NK-92 treated with Interleukin-12 subunit alpha and Interleukin-12 subunit beta, amount 100 ng/mL, for 24 hours (cell line): ENCODE measurements around the gene NOCT.
"Not testable (repeated sequence)": the region's sequence is repeated elsewhere in the genome, so short reads cannot be mapped to it uniquely, and the experiment has no call there.

Experiments
- DNase-seq: peaks from one replicate; lab custom pipeline; 2025; lab: John Stamatoyannopoulos, UW

Gene NOCT, protein sequence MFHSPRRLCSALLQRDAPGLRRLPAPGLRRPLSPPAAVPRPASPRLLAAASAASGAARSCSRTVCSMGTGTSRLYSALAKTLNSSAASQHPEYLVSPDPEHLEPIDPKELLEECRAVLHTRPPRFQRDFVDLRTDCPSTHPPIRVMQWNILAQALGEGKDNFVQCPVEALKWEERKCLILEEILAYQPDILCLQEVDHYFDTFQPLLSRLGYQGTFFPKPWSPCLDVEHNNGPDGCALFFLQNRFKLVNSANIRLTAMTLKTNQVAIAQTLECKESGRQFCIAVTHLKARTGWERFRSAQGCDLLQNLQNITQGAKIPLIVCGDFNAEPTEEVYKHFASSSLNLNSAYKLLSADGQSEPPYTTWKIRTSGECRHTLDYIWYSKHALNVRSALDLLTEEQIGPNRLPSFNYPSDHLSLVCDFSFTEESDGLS

GRCh38 chr4:139015269-139015947, at the start of gene NOCT:
TSS of gene NOCT (plus strand) at chr4:139015781. CDS start at chr4:139015982, 201 bp downstream.
- DNase-seq: peak; percentile 90

DNA sequence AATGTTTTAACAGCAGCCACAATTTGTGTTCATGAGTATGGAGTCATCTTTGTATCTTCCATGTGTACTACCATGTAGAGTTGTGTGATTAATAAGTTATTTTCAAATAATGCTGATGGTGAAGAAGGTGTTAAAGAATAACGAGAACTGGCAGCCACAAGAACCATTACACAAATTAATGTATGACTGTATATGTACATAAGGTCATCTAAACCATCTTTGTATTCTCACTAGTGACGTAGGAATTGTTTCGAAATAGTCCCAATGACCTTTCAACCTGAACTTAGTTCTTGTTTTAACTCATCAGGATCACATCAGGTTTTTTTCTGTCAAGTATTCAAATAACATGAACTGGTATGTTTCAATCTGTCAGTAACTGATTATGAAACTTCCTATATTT, 48.3 kb upstream of the NOCT start:
- no peak for DNase-seq

DNA sequence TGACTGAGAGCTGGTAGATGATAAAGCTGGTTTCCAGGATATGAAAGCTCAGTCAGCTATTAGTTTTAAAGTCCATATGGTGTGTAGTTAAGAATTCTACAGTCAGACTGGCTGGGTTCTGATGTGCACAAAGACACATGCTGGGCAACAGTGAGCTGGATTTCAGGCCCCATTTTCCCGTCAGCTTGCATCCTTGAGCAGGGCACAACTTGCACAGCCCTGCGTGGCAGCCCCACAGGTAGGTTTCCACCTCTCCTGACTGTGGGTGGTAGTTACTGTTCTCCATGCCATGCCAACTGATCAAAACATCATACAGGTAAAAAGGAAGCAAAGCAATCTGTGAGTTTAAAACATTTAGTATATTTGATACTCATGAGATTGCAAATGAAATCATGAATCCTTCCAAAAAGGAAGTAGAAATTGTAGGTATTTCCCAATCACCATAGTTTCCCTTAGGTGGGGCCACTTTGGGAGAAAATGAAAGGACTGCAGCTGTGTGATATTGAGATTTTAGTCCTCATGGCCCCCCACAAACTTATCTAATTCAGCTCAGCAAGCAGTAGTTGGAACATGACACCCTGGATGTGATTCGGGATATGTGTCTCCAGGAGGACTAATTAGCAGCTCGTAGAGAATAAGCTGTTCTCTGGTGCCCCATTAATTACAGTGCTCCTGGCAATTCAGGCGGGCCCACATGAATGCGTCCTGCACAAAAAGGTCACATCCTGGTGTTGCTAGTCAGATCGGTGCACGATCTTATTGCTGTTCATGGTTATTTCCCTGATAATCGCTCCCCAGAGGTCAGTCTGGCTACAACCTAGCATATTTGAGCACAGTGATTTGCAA, 42.4 kb upstream of the NOCT start:
- no peak for DNase-seq

DNA sequence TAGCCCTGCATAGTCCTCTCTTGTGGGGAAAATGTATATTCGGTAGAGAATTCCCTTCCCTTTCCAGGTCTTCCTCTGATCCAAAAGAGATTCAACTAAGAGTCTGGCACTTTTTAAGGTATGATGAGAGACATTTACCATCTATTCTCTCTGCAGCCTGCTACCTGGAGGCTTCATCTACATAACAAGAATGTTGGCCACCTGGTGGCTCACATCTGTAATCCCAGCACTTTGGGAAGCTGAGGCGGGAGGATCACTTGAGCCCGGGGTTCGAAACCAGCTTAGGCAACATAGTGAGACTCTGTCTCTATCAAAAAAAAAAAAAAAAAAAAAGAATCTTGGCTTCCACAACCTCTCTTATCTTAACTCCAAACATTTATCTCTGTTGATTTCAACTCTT, 40.4 kb upstream of the NOCT start:
- no peak for DNase-seq

DNA sequence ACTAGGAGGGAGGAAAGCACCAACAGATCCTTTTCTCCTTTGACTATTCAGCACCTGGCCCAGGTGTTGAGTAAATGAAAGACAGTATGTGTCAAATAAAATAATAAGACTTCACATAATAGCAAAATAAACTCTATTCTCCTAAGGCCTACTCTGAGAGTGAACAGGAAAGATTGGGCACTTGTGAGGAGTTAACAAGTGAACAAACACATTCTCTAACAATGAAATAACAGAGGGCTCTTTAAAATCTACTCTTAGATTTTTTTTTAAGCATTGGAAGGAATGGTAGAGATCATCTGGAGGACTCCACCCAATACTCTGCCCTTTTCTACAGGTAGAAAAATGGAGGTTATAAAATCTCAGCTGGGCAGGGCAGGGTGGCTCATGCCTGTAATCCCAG, 39.1 kb upstream of the NOCT start:
- no peak for DNase-seq

- DNase-seq: no peak
Observed at GRCh38 chr4:138977524-138977923, 38.1 kb upstream of the NOCT start.

GRCh38 chr4:138978028-138978585, 37.5 kb upstream of the NOCT start:
- no peak for DNase-seq

- DNase-seq: no peak
Observed at GRCh38 chr4:138978600-138978999, 37.0 kb upstream of the NOCT start.

- DNase-seq: no peak
Observed at GRCh38 chr4:138979742-138980141, 35.8 kb upstream of the NOCT start.

GRCh38 chr4:138981930-138982390, 33.6 kb upstream of the NOCT start:
- DNase-seq: no peak

DNA sequence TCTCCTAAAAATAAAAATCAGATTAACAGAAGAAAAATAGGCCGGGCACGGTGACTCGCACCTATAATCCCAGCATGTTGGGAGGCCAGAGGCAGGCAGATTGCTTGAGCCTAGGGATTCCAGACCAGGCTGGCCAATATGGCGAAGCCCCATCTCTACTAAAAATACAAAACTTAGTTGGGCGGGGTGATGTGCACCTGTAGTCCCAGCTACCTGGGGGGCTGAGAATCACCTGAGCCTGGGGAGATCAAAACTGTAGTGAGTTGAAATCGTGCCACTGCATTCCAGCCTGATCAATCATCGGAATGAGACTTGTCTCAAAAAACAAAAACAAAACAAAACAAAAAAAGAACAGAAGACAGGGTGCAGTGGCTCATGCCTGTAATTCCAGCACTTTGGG, 32.8 kb upstream of the NOCT start:
- no peak for DNase-seq

DNA sequence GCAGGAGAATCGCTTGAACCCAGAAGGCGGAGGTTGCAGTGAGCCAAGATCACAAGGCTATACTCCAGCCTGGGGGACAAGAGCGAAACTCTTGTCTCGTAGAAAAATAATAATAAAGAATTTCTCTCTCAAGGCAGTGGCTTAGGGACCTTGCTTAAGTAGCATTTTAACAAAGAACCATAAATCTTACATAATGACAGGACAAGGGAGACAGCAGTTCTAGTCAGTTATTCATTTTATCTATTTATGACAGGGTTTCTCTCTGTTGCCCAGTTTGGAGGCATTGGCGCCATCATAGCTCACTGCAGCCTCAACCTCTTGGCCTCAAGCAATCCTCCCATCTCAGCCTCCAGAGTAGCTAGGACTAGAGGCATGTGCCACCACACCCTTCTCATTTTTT, 31.9 kb upstream of the NOCT start:
- DNase-seq: no peak

GRCh38 chr4:138984647-138985046, 30.9 kb upstream of the NOCT start:
- DNase-seq: no peak

GRCh38 chr4:138992676-138993075, 22.9 kb upstream of the NOCT start:
- no peak for DNase-seq

DNA sequence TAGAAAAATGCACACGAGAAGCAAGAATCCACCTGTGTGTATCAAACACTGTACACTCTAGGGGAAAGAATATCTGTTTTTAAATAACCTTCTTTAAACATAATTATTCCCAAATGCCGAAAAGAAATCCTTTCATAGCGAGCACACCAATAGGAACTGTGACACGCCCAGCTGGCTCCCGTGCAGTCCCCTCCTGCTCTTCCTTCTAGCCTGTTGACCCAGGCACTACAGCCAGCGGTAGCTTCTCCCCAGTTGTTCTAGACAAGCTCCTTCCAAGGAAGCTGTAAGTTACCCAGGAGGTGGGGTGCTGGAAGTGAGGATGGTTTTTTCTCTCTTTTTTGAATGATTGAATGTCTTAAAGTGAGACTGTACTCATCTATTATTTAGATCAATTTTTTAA, 19.5 kb upstream of the NOCT start:
- no peak for DNase-seq

- no peak for DNase-seq
Observed at GRCh38 chr4:138999666-139000065, 15.9 kb upstream of the NOCT start.

GRCh38 chr4:139000134-139000533, 15.4 kb upstream of the NOCT start:
- not testable (repeated sequence) for DNase-seq

GRCh38 chr4:139001430-139001829, 14.2 kb upstream of the NOCT start:
- not testable (repeated sequence) for DNase-seq

- DNase-seq: not testable (repeated sequence)
Observed at GRCh38 chr4:139003668-139004067, 11.9 kb upstream of the NOCT start.

- DNase-seq: no peak
Observed at GRCh38 chr4:139005774-139006173, 9.8 kb upstream of the NOCT start.

- no peak for DNase-seq
Observed at GRCh38 chr4:139007640-139008039, 7.9 kb upstream of the NOCT start.

- not testable (repeated sequence) for DNase-seq
Observed at GRCh38 chr4:139008278-139008677, 7.3 kb upstream of the NOCT start.
